H9 (cell line): ENCODE results near the gene MIGA2. TPM values are rescaled to one million over a fixed set of nuclear protein-coding genes. Genes with fewer than 3 reads are reported as not detected.

ENCODE experiments used
- DNase-seq: peaks from one replicate; pipeline ENCODE4 v3.0.0-alpha.2; 2017
- H2AFZ ChIP-seq: one replicate; pipeline ENCODE4 v1.6.1; 2013; ENCODE audit warnings: mild to moderate bottlenecking, low read length, control low read depth, moderate library complexity
- H2AK5ac ChIP-seq: 2 replicates; pipeline ENCODE4 v1.6.1; 2013; ENCODE audit warnings: low read length, control low read depth, mixed read lengths; ENCODE audit not compliant: insufficient read length
- H2BK120ac ChIP-seq: one replicate; pipeline ENCODE4 v1.6.1; 2013; ENCODE audit warnings: low read depth, mild to moderate bottlenecking, low read length, control low read depth, inconsistent platforms; ENCODE audit not compliant: poor library complexity, severe bottlenecking
- H2BK12ac ChIP-seq: 2 replicates; pipeline ENCODE4 v1.6.1; 2013; ENCODE audit warnings: low read length, control low read depth, mixed read lengths, low read depth; ENCODE audit not compliant: insufficient read length
- H2BK15ac ChIP-seq: 2 replicates; pipeline ENCODE4 v1.6.1; 2013; ENCODE audit warnings: low read depth, low read length, control low read depth
- H2BK20ac ChIP-seq: one replicate; pipeline ENCODE4 v1.6.1; 2013; ENCODE audit warnings: low read depth, mild to moderate bottlenecking, low read length, control low read depth, inconsistent platforms; ENCODE audit not compliant: poor library complexity, severe bottlenecking
- H2BK5ac ChIP-seq: 2 replicates; pipeline ENCODE4 v1.6.1; 2013; ENCODE audit warnings: low read length, control low read depth, mixed read lengths; ENCODE audit not compliant: insufficient read length
- H3K14ac ChIP-seq: 2 replicates; pipeline ENCODE4 v1.6.1; 2013; ENCODE audit warnings: low read length, control low read depth; ENCODE audit not compliant: insufficient read depth
- H3K18ac ChIP-seq: 2 replicates; pipeline ENCODE4 v1.6.1; 2013; ENCODE audit warnings: low read depth, mild to moderate bottlenecking, mixed read lengths, low read length, control low read depth; ENCODE audit not compliant: insufficient read length
- H3K23ac ChIP-seq: 2 replicates; pipeline ENCODE4 v1.6.1; 2013; ENCODE audit warnings: low read length, control low read depth, mixed read lengths, low read depth; ENCODE audit not compliant: insufficient read length
- H3K23me2 ChIP-seq: 2 replicates; pipeline ENCODE4 v1.6.1; 2013; ENCODE audit warnings: low read depth, mild to moderate bottlenecking, mixed read lengths, low read length, control low read depth; ENCODE audit not compliant: insufficient read length, poor library complexity, severe bottlenecking
- H3K27ac ChIP-seq: 2 replicates; pipeline ENCODE4 v1.5.1; 2013; ENCODE audit warnings: low read length, control low read depth, mixed read lengths, low read depth; ENCODE audit not compliant: insufficient read length
- H3K27me3 ChIP-seq: 2 replicates; pipeline ENCODE4 v1.6.1; 2013; ENCODE audit warnings: low read length, control low read depth, inconsistent platforms; ENCODE audit not compliant: insufficient read depth
- H3K4ac ChIP-seq: 2 replicates; pipeline ENCODE4 v1.6.1; 2013; ENCODE audit warnings: low read depth, mild to moderate bottlenecking, control low read depth, inconsistent platforms, low read length, moderate library complexity
- H3K4me1 ChIP-seq: 2 replicates; pipeline ENCODE4 v1.6.1; 2013; ENCODE audit warnings: low read length, control low read depth, inconsistent platforms; ENCODE audit not compliant: insufficient read depth
- H3K4me2 ChIP-seq: 2 replicates; pipeline ENCODE4 v1.6.1; 2013; ENCODE audit warnings: low read length, control low read depth, mixed read lengths; ENCODE audit not compliant: insufficient read length, insufficient read depth
- H3K56ac ChIP-seq: 2 replicates; pipeline ENCODE4 v1.6.1; 2013; ENCODE audit warnings: low read depth, mild to moderate bottlenecking, mixed read lengths, low read length, control low read depth; ENCODE audit not compliant: insufficient read length
- H3K79me1 ChIP-seq: 2 replicates; pipeline ENCODE4 v1.6.1; 2013; ENCODE audit warnings: low read depth, mild to moderate bottlenecking, moderate library complexity, low read length, control low read depth, inconsistent platforms; ENCODE audit not compliant: insufficient read depth, poor library complexity, severe bottlenecking
- H3K79me2 ChIP-seq: 2 replicates; pipeline ENCODE4 v1.6.1; 2013; ENCODE audit warnings: low read length, control low read depth, inconsistent platforms; ENCODE audit not compliant: insufficient read depth
- H3K9ac ChIP-seq: 2 replicates; pipeline ENCODE4 v1.6.1; 2013; ENCODE audit warnings: low read length, control low read depth, mixed read lengths; ENCODE audit not compliant: insufficient read length; ENCODE audit errors: extremely low read depth
- H3K9me3 ChIP-seq: one replicate; pipeline ENCODE4 v1.6.1; 2013; ENCODE audit warnings: low read depth, low read length, inconsistent platforms; ENCODE audit not compliant: control insufficient read depth
- H3T11ph ChIP-seq: one replicate; pipeline ENCODE4 v1.6.1; 2013; ENCODE audit warnings: mild to moderate bottlenecking, low read length, control low read depth, inconsistent platforms
- H4K20me1 ChIP-seq: one replicate; pipeline ENCODE4 v1.6.1; 2013; ENCODE audit not compliant: control insufficient read depth, insufficient read length, insufficient read depth
- H4K5ac ChIP-seq: 2 replicates; pipeline ENCODE4 v1.6.1; 2013; ENCODE audit warnings: low read depth, mild to moderate bottlenecking, mixed read lengths, low read length, control low read depth; ENCODE audit not compliant: insufficient read length
- H4K8ac ChIP-seq: replicated peaks from 2 replicates; pipeline ENCODE4 v1.6.1; 2013; ENCODE audit warnings: low read length, control low read depth, mixed read lengths, low read depth; ENCODE audit not compliant: insufficient read length
- H4K91ac ChIP-seq: 2 replicates; pipeline ENCODE4 v1.6.1; 2013; ENCODE audit warnings: low read depth, mild to moderate bottlenecking, moderate library complexity, mixed read lengths, low read length, control low read depth; ENCODE audit not compliant: insufficient read length
- H3K27ac Mint-ChIP-seq, 3 experiments: 2 replicates in 2 of 3; 3 replicates in 1 of 3; pipeline ENCODE4 v1.8.0; 2020 to 2021; ENCODE audit warnings: mixed read lengths in 3 of 3, mild to moderate bottlenecking in 1 of 3, moderate library complexity in 1 of 3
- H3K27me3 Mint-ChIP-seq: 2 replicates; pipeline ENCODE4 v1.8.0; 2021; ENCODE audit warnings: low read depth, mild to moderate bottlenecking, moderate library complexity, mixed read lengths
- H3K36me3 Mint-ChIP-seq, 3 experiments: 2 replicates in 2 of 3; 3 replicates in 1 of 3; pipeline ENCODE4 v1.8.0; 2020 to 2021; ENCODE audit warnings: low read depth in 3 of 3, mixed read lengths in 3 of 3; ENCODE audit not compliant: insufficient read depth in 1 of 3
- H3K4me1 Mint-ChIP-seq, 2 experiments: 2 replicates each; pipeline ENCODE4 v1.8.0; 2020; ENCODE audit warnings: mixed read lengths in 2 of 2
- H3K4me3 Mint-ChIP-seq, 2 experiments: 2 replicates in 1 of 2; 3 replicates in 1 of 2; pipeline ENCODE4 v1.8.0; 2020 to 2021; ENCODE audit warnings: mild to moderate bottlenecking in 2 of 2, mixed read lengths in 2 of 2, moderate library complexity in 1 of 2
- H3K9me3 Mint-ChIP-seq, 2 experiments: 2 replicates in 1 of 2; 3 replicates in 1 of 2; pipeline ENCODE4 v1.8.0; 2020; ENCODE audit warnings: mild to moderate bottlenecking in 2 of 2, mixed read lengths in 2 of 2, moderate library complexity in 1 of 2
- WGBS: extraction: QIAGEN DNeasy Blood & Tissue Kit; methylation state at CpG from one replicate; pipeline ENCODE4 v1.1.7; 2013; ENCODE audit warnings: missing lambda C conversion rate, low lambda C conversion rate, mixed read lengths; ENCODE audit not compliant: insufficient read length; ENCODE audit errors: extremely low coverage; 5-methylcytosine and 5-hydroxymethylcytosine counted together
- total RNA-seq: library from RNA; stranded (reverse); gene quantifications from 2 replicates; pipeline ENCODE4 v1.2.1, GENCODE V29; 2021
- TF ChIP-seq, protein P1 (sequence below): fragments of 200-600 bp; sonication (generic); conservative IDR thresholded peaks from 3 replicates; pipeline ENCODE4 v1.8.0; 2021; ENCODE audit warnings: antibody characterized with exemption, mild to moderate bottlenecking

MIGA2 gene
- total RNA-seq, 1 experiment from 2014 or later = 37.8 TPM

DNA sequence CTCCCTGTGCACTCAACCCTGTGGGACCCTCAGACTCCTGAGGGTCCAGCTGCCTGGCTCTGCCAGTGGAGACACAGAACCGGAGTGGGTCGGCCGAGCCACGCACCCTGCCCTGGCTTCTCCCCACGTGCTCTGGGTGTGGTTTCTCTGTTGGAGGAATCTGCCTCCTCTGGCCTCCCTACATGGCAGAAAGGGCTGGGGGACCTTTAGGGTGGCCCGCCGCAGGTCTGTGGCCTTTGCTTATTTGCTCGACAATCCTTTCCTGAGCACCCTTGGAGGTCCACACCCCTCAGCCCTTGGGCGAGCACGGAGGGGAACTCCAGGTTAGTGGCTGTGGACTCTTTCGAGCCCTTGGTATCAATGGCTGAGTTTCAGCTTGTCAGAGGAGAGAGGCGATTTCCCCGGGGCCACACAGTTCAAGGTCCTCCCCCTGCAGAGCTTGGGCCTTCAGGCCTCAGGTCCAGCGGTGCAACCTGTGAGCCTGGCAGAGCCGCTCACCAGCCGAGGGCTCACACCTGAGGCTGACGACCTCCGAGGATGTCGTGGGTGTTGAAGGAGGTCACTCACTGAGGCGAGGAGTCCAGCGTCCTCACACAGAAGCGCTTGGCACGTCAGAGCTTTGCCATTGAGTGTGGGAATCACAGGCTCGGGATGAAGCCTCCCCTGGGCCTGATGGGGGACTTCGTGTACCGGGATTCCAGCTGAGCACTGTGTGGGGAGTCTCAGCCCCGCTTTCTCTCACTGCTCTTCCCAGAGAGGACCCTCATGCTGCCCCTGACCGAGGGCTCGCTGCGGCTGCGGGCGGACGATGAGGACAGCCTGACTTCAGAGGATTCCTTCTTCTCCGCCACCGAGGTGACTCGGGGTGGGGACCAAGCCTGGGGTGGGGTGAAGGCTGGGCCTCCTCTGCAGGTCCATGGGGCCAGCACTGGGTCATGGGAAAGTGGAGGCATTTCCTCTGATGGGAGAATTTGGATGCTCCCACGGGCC is 23.7 kb downstream of the MIGA2 start:
- Histone ChIP-seq H2BK12ac (no peak overlapping the region), H2AFZ (no peak overlapping the region), H3T11ph (no peak overlapping the region), H3K18ac (no peak overlapping the region), H3K23me2 (no peaks in the 10 kb centered on the region), H3K27ac (no peak overlapping the region), H2BK20ac (no peak overlapping the region), H3K27me3 (no peaks in the 10 kb centered on the region), H3K79me1 (no peaks in the 10 kb centered on the region), H4K5ac (no peak overlapping the region), H4K20me1 (no peaks in the 10 kb centered on the region), H3K4me1 (no peaks in the 10 kb centered on the region), H2BK15ac (no peak overlapping the region), H2AK5ac (no peak overlapping the region), H2BK120ac (no peak overlapping the region), H4K91ac (no peak overlapping the region), H3K9ac (no peak overlapping the region), H3K4ac (no peak overlapping the region), H3K4me2 (no peak overlapping the region), H4K8ac (no peak overlapping the region), H3K9me3 (no peaks in the 10 kb centered on the region), H3K14ac (no peak overlapping the region), H3K56ac (no peak overlapping the region), H3K79me2 (no peaks in the 10 kb centered on the region), H3K23ac (no peak overlapping the region), H2BK5ac (no peak overlapping the region)
- H3K4me3 Mint-ChIP-seq = no peak overlapping the region
- no peaks in the 10 kb centered on the region for H3K9me3 Mint-ChIP-seq
- TF ChIP-seq, protein P1, sequence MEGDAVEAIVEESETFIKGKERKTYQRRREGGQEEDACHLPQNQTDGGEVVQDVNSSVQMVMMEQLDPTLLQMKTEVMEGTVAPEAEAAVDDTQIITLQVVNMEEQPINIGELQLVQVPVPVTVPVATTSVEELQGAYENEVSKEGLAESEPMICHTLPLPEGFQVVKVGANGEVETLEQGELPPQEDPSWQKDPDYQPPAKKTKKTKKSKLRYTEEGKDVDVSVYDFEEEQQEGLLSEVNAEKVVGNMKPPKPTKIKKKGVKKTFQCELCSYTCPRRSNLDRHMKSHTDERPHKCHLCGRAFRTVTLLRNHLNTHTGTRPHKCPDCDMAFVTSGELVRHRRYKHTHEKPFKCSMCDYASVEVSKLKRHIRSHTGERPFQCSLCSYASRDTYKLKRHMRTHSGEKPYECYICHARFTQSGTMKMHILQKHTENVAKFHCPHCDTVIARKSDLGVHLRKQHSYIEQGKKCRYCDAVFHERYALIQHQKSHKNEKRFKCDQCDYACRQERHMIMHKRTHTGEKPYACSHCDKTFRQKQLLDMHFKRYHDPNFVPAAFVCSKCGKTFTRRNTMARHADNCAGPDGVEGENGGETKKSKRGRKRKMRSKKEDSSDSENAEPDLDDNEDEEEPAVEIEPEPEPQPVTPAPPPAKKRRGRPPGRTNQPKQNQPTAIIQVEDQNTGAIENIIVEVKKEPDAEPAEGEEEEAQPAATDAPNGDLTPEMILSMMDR = no peak
- peaks cover 10 to 52% (median 40%) of the 10 kb centered on the region in 3 experiments; a peak in 6 of 7 replicates for H3K36me3 Mint-ChIP-seq
- H3K4me1 Mint-ChIP-seq = no peaks in the 10 kb centered on the region
- no peak overlapping the region for H3K27ac Mint-ChIP-seq
- no CpG with 5 or more reads among the region's 37 CpGs for WGBS
- no peak for DNase-seq
- no peaks in the 10 kb centered on the region; the same call in 1 of the 2 replicates for H3K27me3 Mint-ChIP-seq
